ENCODE results near the gene VWF.

Gene VWF

GRCh38 chr12:5971194-5971850 is 153.1 kb downstream of the VWF start:
- no peak overlapping the region for H3K4me3 ChIP-seq (ENCODE audit: low read depth, low read length)
- no peak for DNase-seq (ENCODE audit: low read depth)
- in situ Hi-C loops (cut with HindIII; ENCODE audit: low sequenced_read_pairs) = no loop called here
- TF ChIP-seq CTCF (IDR thresholded peaks at IDR 0.05; ENCODE audit: low read depth, low read length, missing control alignments) = no peak

- no peak for TF ChIP-seq CTCF (IDR thresholded peaks at IDR 0.05; ENCODE audit: low read depth, low read length, missing control alignments)
- in situ Hi-C loops (cut with HindIII; ENCODE audit: low sequenced_read_pairs) = no loop called here
- no peak overlapping the region for H3K4me3 ChIP-seq (ENCODE audit: low read depth, low read length)
- no peak for DNase-seq (ENCODE audit: low read depth)
These were observed 154.3 kb downstream of the VWF start for GRCh38 chr12:5969974-5970690.

- H3K4me3 ChIP-seq (ENCODE audit: low read depth, low read length) = no peak overlapping the region
- no peak for TF ChIP-seq CTCF (IDR thresholded peaks at IDR 0.05; ENCODE audit: low read depth, low read length, missing control alignments)
- in situ Hi-C loops (cut with HindIII; ENCODE audit: low sequenced_read_pairs) = no loop called here
- DNase-seq (ENCODE audit: low read depth) = no peak
These were observed 155.1 kb downstream of the VWF start for GRCh38 chr12:5969156-5969973.

- DNase-seq (ENCODE audit: low read depth) = no peak
These were observed 156.6 kb downstream of the VWF start for GRCh38 chr12:5967645-5968415.

GRCh38 chr12:5966486-5967095 is 157.9 kb downstream of the VWF start:
- no peak for TF ChIP-seq CTCF (IDR thresholded peaks at IDR 0.05; ENCODE audit: low read depth, low read length, missing control alignments)
- no peak for DNase-seq (ENCODE audit: low read depth)
- no peak overlapping the region for H3K4me3 ChIP-seq (ENCODE audit: low read depth, low read length)
- in situ Hi-C loops (cut with HindIII; ENCODE audit: low sequenced_read_pairs) = no loop called here

More at GRCh38 chr12:5967645-5968415, 156.6 kb downstream of the VWF start:
- no peak for TF ChIP-seq CTCF (IDR thresholded peaks at IDR 0.05; ENCODE audit: low read depth, low read length, missing control alignments)
- no peak overlapping the region for H3K4me3 ChIP-seq (ENCODE audit: low read depth, low read length)
- in situ Hi-C loops (cut with HindIII; ENCODE audit: low sequenced_read_pairs) = no loop called here

Measured in astrocyte of the cerebellum (primary cell).